ENCODE results near the gene PAQR9.

PAQR9 gene, protein sequence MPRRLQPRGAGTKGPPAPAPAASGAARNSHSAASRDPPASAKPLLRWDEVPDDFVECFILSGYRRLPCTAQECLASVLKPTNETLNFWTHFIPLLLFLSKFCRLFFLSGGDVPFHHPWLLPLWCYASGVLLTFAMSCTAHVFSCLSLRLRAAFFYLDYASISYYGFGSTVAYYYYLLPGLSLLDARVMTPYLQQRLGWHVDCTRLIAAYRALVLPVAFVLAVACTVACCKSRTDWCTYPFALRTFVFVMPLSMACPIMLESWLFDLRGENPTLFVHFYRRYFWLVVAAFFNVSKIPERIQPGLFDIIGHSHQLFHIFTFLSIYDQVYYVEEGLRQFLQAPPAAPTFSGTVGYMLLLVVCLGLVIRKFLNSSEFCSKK

GRCh38 chr3:142963516-142964448, at the start of gene PAQR9:
Gene PAQR9 (minus strand): TSS chr3:142963674. CDS start chr3:142963336, 338 bp downstream.
- Mint-ChIP-seq H3K27ac (no peak within 1 kb of the TSS), H3K27me3 (peaks cover 64% of the 10 kb centered on the region), H3K4me1 (ENCODE audit: low read depth) (peaks cover 11% of the 10 kb centered on the region), H3K4me3 (peak within 1 kb of the TSS; percentile 73), H3K36me3 (ENCODE audit: low read depth) (no peaks in the 10 kb centered on the region), H3K9me3 (no peaks in the 10 kb centered on the region)
- peak; percentile 51 for DNase-seq

- no peaks in the 10 kb centered on the region for H3K9me3 Mint-ChIP-seq
- peaks cover 77% of the 10 kb centered on the region for H3K36me3 Mint-ChIP-seq (ENCODE audit: low read depth)
- peak overlapping the region; percentile 27 for H3K4me3 Mint-ChIP-seq
- no peaks in the 10 kb centered on the region for H3K27me3 Mint-ChIP-seq
- no peak for DNase-seq
- H3K4me1 Mint-ChIP-seq (ENCODE audit: low read depth), result peaks cover 63% of the 10 kb centered on the region
- H3K27ac Mint-ChIP-seq, result peak overlapping the region; percentile 85
Measured at GRCh38 chr3:143011705-143012104, 48.2 kb upstream of the PAQR9 start.

DNA sequence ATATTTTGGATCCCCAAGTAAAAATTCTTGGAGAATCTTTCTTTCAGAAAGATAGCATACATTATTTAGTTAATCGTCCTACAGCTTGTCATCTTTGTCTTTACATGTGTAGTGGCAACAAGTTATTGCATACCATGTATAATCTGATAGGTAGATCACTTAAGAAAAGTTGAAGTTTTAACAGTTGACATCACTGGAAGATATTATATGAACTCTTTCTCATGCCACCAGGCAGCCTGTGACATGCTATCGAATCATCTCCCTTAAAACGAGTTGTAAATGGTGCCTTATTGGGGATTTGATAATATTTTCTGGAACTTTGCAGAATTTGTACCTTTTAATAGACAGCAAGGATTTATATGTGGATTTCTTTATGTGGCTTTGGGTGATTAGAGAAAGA, 46.5 kb upstream of the PAQR9 start:
- no peaks in the 10 kb centered on the region for H3K9me3 Mint-ChIP-seq
- H3K27ac Mint-ChIP-seq, result peak overlapping the region; percentile 85
- no peaks in the 10 kb centered on the region for H3K27me3 Mint-ChIP-seq
- no peak overlapping the region for H3K4me3 Mint-ChIP-seq
- H3K36me3 Mint-ChIP-seq (ENCODE audit: low read depth), result peaks cover 72% of the 10 kb centered on the region
- DNase-seq, result no peak
- H3K4me1 Mint-ChIP-seq (ENCODE audit: low read depth), result peaks cover 80% of the 10 kb centered on the region

- H3K4me3 Mint-ChIP-seq, result peak overlapping the region; percentile 57
- H3K27ac Mint-ChIP-seq, result peak overlapping the region; percentile 55
- H3K9me3 Mint-ChIP-seq, result no peaks in the 10 kb centered on the region
- peaks cover 58% of the 10 kb centered on the region for H3K36me3 Mint-ChIP-seq (ENCODE audit: low read depth)
- no peaks in the 10 kb centered on the region for H3K27me3 Mint-ChIP-seq
- no peak for DNase-seq
- peaks cover 66% of the 10 kb centered on the region for H3K4me1 Mint-ChIP-seq (ENCODE audit: low read depth)
Measured at GRCh38 chr3:143004823-143005222, 41.3 kb upstream of the PAQR9 start.

- no peak for DNase-seq
- Mint-ChIP-seq H3K4me3 (peak overlapping the region; percentile 97), H3K36me3 (ENCODE audit: low read depth) (peaks cover 48% of the 10 kb centered on the region), H3K4me1 (ENCODE audit: low read depth) (peaks cover 51% of the 10 kb centered on the region), H3K27me3 (no peaks in the 10 kb centered on the region), H3K27ac (peak overlapping the region; percentile 100), H3K9me3 (no peaks in the 10 kb centered on the region)
Measured at GRCh38 chr3:143002727-143003126, 39.3 kb upstream of the PAQR9 start.

- Mint-ChIP-seq H3K4me1 (ENCODE audit: low read depth) (peaks cover 46% of the 10 kb centered on the region), H3K9me3 (no peaks in the 10 kb centered on the region), H3K4me3 (peak overlapping the region; percentile 97), H3K27ac (peak overlapping the region; percentile 100), H3K36me3 (ENCODE audit: low read depth) (peaks cover 44% of the 10 kb centered on the region), H3K27me3 (no peaks in the 10 kb centered on the region)
- DNase-seq, result no peak
Measured at GRCh38 chr3:143002083-143002712, 38.7 kb upstream of the PAQR9 start.

- Mint-ChIP-seq H3K27ac (peak within 1 kb of the TSS; percentile 100), H3K9me3 (no peaks in the 10 kb centered on the region), H3K36me3 (ENCODE audit: low read depth) (peaks cover 40% of the 10 kb centered on the region), H3K4me3 (peak within 1 kb of the TSS; percentile 97), H3K27me3 (peaks cover 2% of the 10 kb centered on the region), H3K4me1 (ENCODE audit: low read depth) (peaks cover 39% of the 10 kb centered on the region)
- peak; percentile 90 for DNase-seq
Measured at GRCh38 chr3:143001369-143002082, 38.1 kb upstream of the PAQR9 start, which contains the start of gene U2SURP. Gene U2SURP (plus strand): TSS chr3:143001570. CDS start chr3:143001629, 59 bp downstream.

- Mint-ChIP-seq H3K36me3 (ENCODE audit: low read depth) (peaks cover 35% of the 10 kb centered on the region), H3K27ac (peak overlapping the region; percentile 100), H3K9me3 (no peaks in the 10 kb centered on the region), H3K27me3 (peaks cover 6% of the 10 kb centered on the region), H3K4me3 (peak overlapping the region; percentile 97), H3K4me1 (ENCODE audit: low read depth) (peaks cover 34% of the 10 kb centered on the region)
- no peak for DNase-seq
Measured at GRCh38 chr3:143001034-143001368, 37.5 kb upstream of the PAQR9 start.

DNA sequence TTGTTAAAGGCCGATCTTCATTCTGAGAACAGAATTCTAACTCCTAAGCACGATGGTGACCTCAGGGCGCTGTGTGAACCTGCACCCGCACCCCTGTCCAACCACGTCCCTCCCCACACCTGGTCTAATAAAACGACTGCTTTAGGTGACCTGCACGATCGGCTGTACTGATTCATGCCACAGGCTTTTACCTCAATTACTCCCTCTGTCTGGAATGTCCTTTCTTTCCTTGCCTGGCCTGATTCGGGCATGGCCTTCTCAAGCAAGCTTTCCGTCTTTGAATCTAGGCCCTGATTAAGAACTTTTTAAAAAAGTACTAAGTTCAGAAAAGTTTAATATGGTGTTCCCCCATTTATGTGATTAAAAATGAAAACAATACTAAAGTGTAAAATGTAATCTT, 37.1 kb upstream of the PAQR9 start:
- Mint-ChIP-seq H3K36me3 (ENCODE audit: low read depth) (peaks cover 34% of the 10 kb centered on the region), H3K9me3 (no peaks in the 10 kb centered on the region), H3K4me3 (peak overlapping the region; percentile 97), H3K27ac (peak overlapping the region; percentile 100), H3K4me1 (ENCODE audit: low read depth) (peaks cover 29% of the 10 kb centered on the region), H3K27me3 (peaks cover 6% of the 10 kb centered on the region)
- no peak for DNase-seq

DNA sequence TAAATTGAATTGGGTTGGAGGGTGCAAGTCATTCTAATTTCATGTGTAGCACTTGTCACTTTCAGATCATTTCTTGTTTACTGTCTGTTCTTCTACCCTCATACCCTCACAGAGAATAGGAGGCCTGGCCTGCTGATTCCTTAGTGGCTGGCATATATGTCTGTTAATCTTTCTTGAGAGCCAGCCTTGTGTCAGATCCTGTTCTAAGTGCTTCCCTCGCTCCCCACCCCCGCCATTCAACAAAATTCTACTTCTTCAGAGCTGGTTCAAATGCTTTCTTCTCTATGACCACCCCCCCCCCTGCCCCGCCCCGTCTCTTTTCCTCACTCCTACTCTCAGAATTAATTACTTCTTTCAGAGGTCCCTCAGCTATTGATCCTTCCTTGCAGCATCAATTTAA, 36.4 kb upstream of the PAQR9 start:
- peak overlapping the region; percentile 97 for H3K4me3 Mint-ChIP-seq
- no peaks in the 10 kb centered on the region for H3K9me3 Mint-ChIP-seq
- H3K27me3 Mint-ChIP-seq, result peaks cover 10% of the 10 kb centered on the region
- peaks cover 22% of the 10 kb centered on the region for H3K4me1 Mint-ChIP-seq (ENCODE audit: low read depth)
- H3K36me3 Mint-ChIP-seq (ENCODE audit: low read depth), result peaks cover 29% of the 10 kb centered on the region
- DNase-seq, result no peak
- no peak overlapping the region for H3K27ac Mint-ChIP-seq

DNA sequence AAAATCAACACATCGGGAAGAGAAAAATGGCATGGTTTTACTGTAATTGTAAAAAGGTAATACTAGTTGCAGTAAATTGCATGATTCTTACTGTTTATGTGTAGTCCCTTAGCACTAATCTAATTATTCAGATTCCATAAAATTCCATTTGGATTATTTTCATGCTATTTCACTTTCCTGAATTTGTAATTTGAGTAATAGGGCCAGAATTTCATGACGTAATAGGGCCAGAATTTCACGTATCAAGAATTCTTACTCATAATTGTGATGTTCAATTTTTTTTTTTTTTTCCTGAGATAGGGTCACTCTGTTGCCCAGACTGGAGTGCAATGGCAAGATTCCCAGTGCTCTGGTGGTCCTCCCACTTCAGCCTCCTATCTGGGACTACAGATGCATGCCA, 35.0 kb upstream of the PAQR9 start:
- peaks cover 20% of the 10 kb centered on the region for H3K4me1 Mint-ChIP-seq (ENCODE audit: low read depth)
- H3K27me3 Mint-ChIP-seq, result peaks cover 14% of the 10 kb centered on the region
- H3K27ac Mint-ChIP-seq, result no peak overlapping the region
- no peak overlapping the region for H3K4me3 Mint-ChIP-seq
- peaks cover 26% of the 10 kb centered on the region for H3K36me3 Mint-ChIP-seq (ENCODE audit: low read depth)
- no peak for DNase-seq
- no peaks in the 10 kb centered on the region for H3K9me3 Mint-ChIP-seq

GRCh38 chr3:142997330-142997729, 33.9 kb upstream of the PAQR9 start:
- H3K4me3 Mint-ChIP-seq, result no peak overlapping the region
- H3K36me3 Mint-ChIP-seq (ENCODE audit: low read depth), result peaks cover 16% of the 10 kb centered on the region
- H3K4me1 Mint-ChIP-seq (ENCODE audit: low read depth), result peaks cover 16% of the 10 kb centered on the region
- H3K9me3 Mint-ChIP-seq, result no peaks in the 10 kb centered on the region
- H3K27ac Mint-ChIP-seq, result no peak overlapping the region
- DNase-seq, result no peak
- H3K27me3 Mint-ChIP-seq, result peaks cover 18% of the 10 kb centered on the region

- peaks cover 22% of the 10 kb centered on the region for H3K27me3 Mint-ChIP-seq
- peak; percentile 66 for DNase-seq
- no peaks in the 10 kb centered on the region for H3K36me3 Mint-ChIP-seq (ENCODE audit: low read depth)
- H3K4me3 Mint-ChIP-seq, result no peak overlapping the region
- H3K27ac Mint-ChIP-seq, result no peak overlapping the region
- no peaks in the 10 kb centered on the region for H3K9me3 Mint-ChIP-seq
- peaks cover 6% of the 10 kb centered on the region for H3K4me1 Mint-ChIP-seq (ENCODE audit: low read depth)
Measured at GRCh38 chr3:142993958-142994442, 30.5 kb upstream of the PAQR9 start.

DNA sequence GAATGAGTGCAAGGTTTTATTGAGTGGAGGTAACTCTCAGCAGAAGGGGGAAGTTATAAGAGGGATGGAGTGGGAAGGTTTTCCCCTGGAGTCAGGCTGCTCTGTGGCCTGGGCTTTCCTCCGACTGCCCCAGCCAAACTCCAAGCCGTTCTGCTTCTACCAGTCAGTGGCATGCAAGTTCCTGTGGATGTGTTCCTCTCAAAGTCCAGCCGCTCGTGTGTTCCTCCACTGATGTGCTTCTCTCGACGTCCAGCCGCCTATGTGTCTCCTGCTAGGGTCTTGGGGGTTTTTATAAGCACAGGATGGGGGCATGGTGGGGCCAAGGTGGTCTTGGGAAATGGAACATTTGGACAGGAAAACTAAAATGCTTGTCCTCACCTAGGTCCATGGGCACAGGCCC, 28.8 kb upstream of the PAQR9 start:
- DNase-seq, result no peak
- no peaks in the 10 kb centered on the region for H3K36me3 Mint-ChIP-seq (ENCODE audit: low read depth)
- no peak overlapping the region for H3K27ac Mint-ChIP-seq
- peaks cover 6% of the 10 kb centered on the region for H3K4me1 Mint-ChIP-seq (ENCODE audit: low read depth)
- H3K4me3 Mint-ChIP-seq, result no peak overlapping the region
- H3K27me3 Mint-ChIP-seq, result peaks cover 22% of the 10 kb centered on the region
- H3K9me3 Mint-ChIP-seq, result no peaks in the 10 kb centered on the region
